Cardiac muscle cell (in vitro differentiated cells and primary cell): Measurements from ENCODE around the gene PLCXD3. TPM values are rescaled to one million over a fixed set of nuclear protein-coding genes. Genes with fewer than 3 reads are reported as not detected.
"Not testable (repeated sequence)": the region's sequence is repeated elsewhere in the genome, so short reads cannot be mapped to it uniquely, and the experiment has no call there.

Source experiments
- DNase-seq, 2 donors: peaks; one replicate each; pipeline versions ENCODE4 v3.0.0 to v3.0.0-alpha.2; 2010 to 2017; ENCODE audit warnings: low read depth in 1 of 2, low spot score in 1 of 2
- H3K27ac ChIP-seq: fragments of 200-600 bp; sonication (generic); 2 replicates; pipeline ENCODE4 v1.5.1; 2016
- H3K27me3 ChIP-seq: fragments of 200-600 bp; sonication (generic); 2 replicates; pipeline ENCODE4 v1.6.0; 2016; ENCODE audit warnings: control low read depth
- H3K36me3 ChIP-seq: fragments of 200-600 bp; sonication (generic); 2 replicates; pipeline ENCODE4 v1.5.1; 2016; ENCODE audit warnings: control low read depth
- H3K4me1 ChIP-seq: fragments of 200-600 bp; sonication (generic); 2 replicates; pipeline ENCODE4 v1.8.1; 2017; ENCODE audit warnings: low read depth, mild to moderate bottlenecking, mixed run types
- H3K4me3 ChIP-seq: fragments of 200-600 bp; sonication (generic); 2 replicates; pipeline ENCODE4 v1.5.1; 2016; ENCODE audit warnings: mild to moderate bottlenecking
- H3K9me3 ChIP-seq: fragments of 200-600 bp; sonication (generic); 2 replicates; pipeline ENCODE4 v1.5.1; 2017; ENCODE audit warnings: low read depth, mild to moderate bottlenecking, control low read depth
- polyA plus RNA-seq: library from polyadenylated mRNA; unstranded; fragments of >200 nt; fragmentation: Nextera tagmentation; extraction: Ambion mirVana; gene quantifications from 2 replicates; pipeline ENCODE4 v1.2.1, GENCODE V29; 2016
- total RNA-seq: library from RNA; depleted of rRNA; stranded (reverse); fragments of >200 nt; gene quantifications from 2 replicates; pipeline ENCODE4 v1.2.3, GENCODE V29; 2016
- TF ChIP-seq, protein P1 (sequence below): IDR thresholded peaks from 2 replicates; pipeline ENCODE4 v1.5.1; 2012; ENCODE audit warnings: low read depth, mild to moderate bottlenecking, low read length

Gene PLCXD3
- total and polyA plus RNA-seq, 2 experiments from 2014 or later: 7.9 to 58.6 TPM

DNA sequence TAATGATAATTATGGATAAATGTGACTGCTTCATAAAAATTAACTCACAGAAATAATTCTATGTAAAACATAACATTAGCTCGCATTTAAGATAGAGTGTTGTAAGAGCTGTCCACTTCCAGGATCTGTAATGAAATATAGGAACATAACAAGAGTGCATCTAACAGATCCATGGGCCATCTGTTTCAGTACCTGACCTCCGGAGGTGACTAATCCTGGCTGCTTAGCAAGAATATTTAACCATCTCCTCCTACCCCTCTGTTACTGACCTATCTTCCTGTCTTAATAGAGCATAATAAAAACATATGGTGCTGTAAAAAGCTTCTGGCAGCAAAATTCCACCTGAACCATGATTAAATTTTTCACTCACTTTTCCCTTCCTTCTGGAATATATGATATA is 7.1 kb downstream of the PLCXD3 start:
- H3K4me1 ChIP-seq: no peaks in the 10 kb centered on the region
- no peaks in the 10 kb centered on the region for H3K9me3 ChIP-seq
- H3K36me3 ChIP-seq: peaks cover 3% of the 10 kb centered on the region
- H3K27ac ChIP-seq: no peak overlapping the region
- no peaks in the 10 kb centered on the region for H3K27me3 ChIP-seq
- DNase-seq: no peak
- TF ChIP-seq, protein P1, sequence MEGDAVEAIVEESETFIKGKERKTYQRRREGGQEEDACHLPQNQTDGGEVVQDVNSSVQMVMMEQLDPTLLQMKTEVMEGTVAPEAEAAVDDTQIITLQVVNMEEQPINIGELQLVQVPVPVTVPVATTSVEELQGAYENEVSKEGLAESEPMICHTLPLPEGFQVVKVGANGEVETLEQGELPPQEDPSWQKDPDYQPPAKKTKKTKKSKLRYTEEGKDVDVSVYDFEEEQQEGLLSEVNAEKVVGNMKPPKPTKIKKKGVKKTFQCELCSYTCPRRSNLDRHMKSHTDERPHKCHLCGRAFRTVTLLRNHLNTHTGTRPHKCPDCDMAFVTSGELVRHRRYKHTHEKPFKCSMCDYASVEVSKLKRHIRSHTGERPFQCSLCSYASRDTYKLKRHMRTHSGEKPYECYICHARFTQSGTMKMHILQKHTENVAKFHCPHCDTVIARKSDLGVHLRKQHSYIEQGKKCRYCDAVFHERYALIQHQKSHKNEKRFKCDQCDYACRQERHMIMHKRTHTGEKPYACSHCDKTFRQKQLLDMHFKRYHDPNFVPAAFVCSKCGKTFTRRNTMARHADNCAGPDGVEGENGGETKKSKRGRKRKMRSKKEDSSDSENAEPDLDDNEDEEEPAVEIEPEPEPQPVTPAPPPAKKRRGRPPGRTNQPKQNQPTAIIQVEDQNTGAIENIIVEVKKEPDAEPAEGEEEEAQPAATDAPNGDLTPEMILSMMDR: no peak
- H3K4me3 ChIP-seq: no peak overlapping the region

- DNase-seq, H3K4me3 ChIP-seq, H3K27ac ChIP-seq, H3K27me3 ChIP-seq, H3K9me3 ChIP-seq, H3K4me1 ChIP-seq, H3K36me3 ChIP-seq: not testable (repeated sequence)
These were observed 16.8 kb downstream of the PLCXD3 start for GRCh38 chr5:41493490-41494126.

- no peaks in the 10 kb centered on the region for H3K36me3 ChIP-seq
- H3K9me3 ChIP-seq: no peaks in the 10 kb centered on the region
- no peak for DNase-seq
- H3K4me3 ChIP-seq: no peak overlapping the region
- H3K4me1 ChIP-seq: no peaks in the 10 kb centered on the region
- H3K27me3 ChIP-seq: no peaks in the 10 kb centered on the region
- no peak overlapping the region for H3K27ac ChIP-seq
- TF ChIP-seq, protein P1: no peak
These were observed 24.9 kb downstream of the PLCXD3 start for GRCh38 chr5:41485533-41485932.

GRCh38 chr5:41482715-41483114 is 27.7 kb downstream of the PLCXD3 start:
- Histone ChIP-seq H3K9me3 (no peaks in the 10 kb centered on the region), H3K36me3 (no peaks in the 10 kb centered on the region), H3K4me1 (no peaks in the 10 kb centered on the region), H3K27ac (no peak overlapping the region), H3K27me3 (no peaks in the 10 kb centered on the region), H3K4me3 (no peak overlapping the region)
- DNase-seq: no peak
- TF ChIP-seq, protein P1: no peak

DNA sequence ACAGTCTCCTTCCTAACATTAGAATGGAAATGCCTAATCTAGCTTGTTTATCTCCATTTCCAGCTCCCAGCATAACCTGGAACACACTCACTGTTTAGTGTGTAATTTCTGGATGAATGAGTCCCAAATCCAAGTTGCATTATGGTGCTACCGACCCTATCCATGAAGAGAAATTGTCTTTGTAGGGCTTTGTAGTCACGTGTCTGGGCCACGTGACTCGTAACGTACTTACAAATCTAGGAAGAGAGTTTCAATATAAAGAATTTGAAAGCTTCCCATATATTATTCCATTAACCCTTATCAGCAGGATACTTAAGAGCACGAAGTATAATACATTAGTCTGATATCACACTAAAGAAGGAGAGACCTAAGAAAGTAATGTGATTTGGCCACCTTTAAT is 28.2 kb downstream of the PLCXD3 start:
- Histone ChIP-seq H3K4me1 (no peaks in the 10 kb centered on the region), H3K27me3 (no peaks in the 10 kb centered on the region), H3K9me3 (no peaks in the 10 kb centered on the region), H3K27ac (peak overlapping the region; percentile 37), H3K4me3 (no peak overlapping the region), H3K36me3 (no peaks in the 10 kb centered on the region)
- TF ChIP-seq, protein P1: no peak
- no peak for DNase-seq

DNA sequence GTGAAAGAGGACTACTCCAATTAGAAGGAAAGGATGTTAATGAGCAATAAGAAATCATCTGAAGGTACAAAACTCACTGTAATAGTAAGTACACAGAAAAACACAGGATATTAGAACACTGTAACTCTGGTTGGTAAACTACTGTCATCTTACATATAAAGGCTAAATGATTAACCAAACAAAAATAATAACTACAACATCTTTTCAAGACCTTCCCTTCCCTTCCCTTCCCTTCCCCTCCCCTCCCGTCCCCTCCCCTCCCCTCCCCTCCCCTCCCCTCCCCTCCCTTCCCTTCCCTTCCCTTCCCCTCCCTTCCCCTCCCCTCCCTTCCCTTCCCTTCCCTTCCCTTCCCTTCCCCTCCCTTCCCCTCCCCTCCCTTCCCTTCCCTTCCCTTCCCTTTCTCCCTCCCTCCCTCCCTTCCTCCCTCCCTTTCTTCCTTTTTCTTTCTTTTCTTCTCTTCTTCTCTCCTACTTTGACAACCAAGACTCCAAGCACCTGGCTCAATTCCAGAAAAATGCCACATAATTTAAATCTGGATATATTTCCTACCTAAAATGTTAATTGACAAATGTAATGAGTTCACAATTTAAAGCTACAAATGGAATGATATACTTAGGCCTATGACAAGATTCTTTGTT is 38.7 kb downstream of the PLCXD3 start:
- not testable (repeated sequence) for H3K36me3 ChIP-seq, H3K27me3 ChIP-seq, H3K4me1 ChIP-seq, H3K27ac ChIP-seq, DNase-seq, H3K4me3 ChIP-seq, H3K9me3 ChIP-seq
